CD4-positive, alpha-beta T cell treated with Interleukin-17A for 1 hour (primary cell): ENCODE results near the gene NUP155.
A peak's percentile ranks its signal among the peaks of the same experiment; 100 is the strongest.
"Not testable (repeated sequence)": the region's sequence is repeated elsewhere in the genome, so short reads cannot be mapped to it uniquely, and the experiment has no call there.

Experiments
- DNase-seq: peaks from one replicate; pipeline ENCODE4 v3.0.0-alpha.2; 2020

Gene NUP155

GRCh38 chr5:37275511-37275910 is 95.4 kb downstream of the NUP155 start:
- no peak for DNase-seq

GRCh38 chr5:37272511-37272910 is 98.4 kb downstream of the NUP155 start:
- no peak for DNase-seq

GRCh38 chr5:37268100-37268499 is 102.8 kb downstream of the NUP155 start:
- DNase-seq = not testable (repeated sequence)

GRCh38 chr5:37255774-37256358 is 115.0 kb downstream of the NUP155 start:
- no peak for DNase-seq

- no peak for DNase-seq
Measured at GRCh38 chr5:37254581-37254980, 116.3 kb downstream of the NUP155 start.

- DNase-seq = no peak
Measured at GRCh38 chr5:37251665-37252064, 119.2 kb downstream of the NUP155 start.

GRCh38 chr5:37249815-37250164 is 121.1 kb downstream of the NUP155 start:
- DNase-seq = no peak

GRCh38 chr5:37248970-37249814 is 121.7 kb downstream of the NUP155 start, which contains the start of gene CPLANE1:
TSS of gene CPLANE1 (minus strand) at chr5:37249376. CDS start at chr5:37247698, 1,678 bp downstream.
- DNase-seq = peak; percentile 53

GRCh38 chr5:37248421-37248969 is 122.4 kb downstream of the NUP155 start:
- no peak for DNase-seq

- DNase-seq = no peak
Measured at GRCh38 chr5:37247496-37247895, 123.4 kb downstream of the NUP155 start.

GRCh38 chr5:37247036-37247435 is 123.9 kb downstream of the NUP155 start:
- DNase-seq = no peak
